Mucosa of gallbladder (tissue), 1 donor: ENCODE results near the gene TMEM114. TPM values are rescaled to one million over a fixed set of nuclear protein-coding genes. Genes with fewer than 3 reads are reported as not detected.
"Not testable (repeated sequence)": the region's sequence is repeated elsewhere in the genome, so short reads cannot be mapped to it uniquely, and the experiment has no call there.

Source experiments
- DNase-seq: peaks from one replicate; pipeline ENCODE4 v3.0.0-alpha.2; 2020; ENCODE audit warnings: low spot score
- total RNA-seq: library from RNA; stranded (reverse); gene quantifications from one replicate; pipeline ENCODE4 v1.2.1, GENCODE V29; 2021
- donor health status: DM: no; HTN: no; CAD: no.

The TMEM114 gene
- total RNA-seq, 1 donor from 2014 or later, result not detected

DNA sequence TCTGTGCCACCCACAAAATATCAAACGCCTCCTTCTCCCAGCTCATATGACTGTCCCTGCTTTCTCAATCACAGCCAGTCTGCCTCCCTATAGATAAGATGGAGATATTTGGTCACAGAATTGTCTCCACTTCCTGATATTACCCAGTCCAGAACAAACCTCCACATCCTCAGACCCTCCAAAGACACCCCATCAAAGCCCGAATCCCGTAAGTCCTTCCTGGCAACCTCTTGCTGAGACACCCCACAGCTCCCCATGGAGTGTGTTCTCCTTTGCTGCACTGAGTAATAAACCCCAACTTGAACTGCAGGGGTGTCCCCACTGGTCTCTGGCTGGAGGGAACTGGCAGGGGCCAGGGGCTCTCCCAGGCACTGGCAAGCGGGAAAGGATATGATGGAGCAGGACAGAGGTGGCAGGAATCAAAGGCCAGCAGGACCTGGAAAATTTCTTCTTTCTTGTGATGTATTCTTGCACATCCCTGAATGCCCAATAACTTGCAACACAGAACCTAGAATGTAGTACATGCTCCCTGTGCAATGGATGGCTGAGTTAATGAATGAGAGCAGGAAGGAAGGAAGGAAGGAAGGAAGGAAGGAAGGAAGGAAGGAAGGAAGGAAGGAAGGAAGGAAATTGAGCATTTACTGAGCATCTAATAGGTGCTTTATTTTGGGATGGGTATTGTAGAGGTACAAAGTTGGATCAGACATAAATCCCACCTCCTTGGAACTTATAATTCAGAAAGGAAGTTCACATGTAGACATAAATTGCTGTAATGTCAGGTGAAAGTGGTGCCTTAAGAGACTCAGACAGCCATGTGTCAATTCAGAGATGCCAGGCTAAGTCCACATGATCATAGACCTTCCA, 13.9 kb downstream of the TMEM114 start:
- no peak for DNase-seq

DNA sequence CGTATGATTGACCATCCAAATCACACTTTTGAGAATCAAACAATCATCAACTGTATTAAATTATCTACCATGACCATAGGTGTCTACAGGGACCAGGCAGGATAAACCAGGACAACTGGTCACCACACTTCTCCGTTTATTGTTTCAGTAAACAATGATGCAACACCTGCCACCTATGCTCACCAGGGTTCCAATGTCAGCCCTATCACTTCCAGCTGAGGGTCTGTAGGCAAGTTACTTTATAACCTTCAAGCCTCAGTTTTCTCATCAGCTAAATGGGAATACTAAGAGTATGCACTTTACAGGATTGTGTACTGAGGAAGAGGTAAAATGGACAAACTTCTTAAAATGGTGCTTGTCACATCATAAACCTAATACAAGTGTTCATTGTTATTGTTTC, 14.9 kb downstream of the TMEM114 start:
- DNase-seq, result no peak

DNA sequence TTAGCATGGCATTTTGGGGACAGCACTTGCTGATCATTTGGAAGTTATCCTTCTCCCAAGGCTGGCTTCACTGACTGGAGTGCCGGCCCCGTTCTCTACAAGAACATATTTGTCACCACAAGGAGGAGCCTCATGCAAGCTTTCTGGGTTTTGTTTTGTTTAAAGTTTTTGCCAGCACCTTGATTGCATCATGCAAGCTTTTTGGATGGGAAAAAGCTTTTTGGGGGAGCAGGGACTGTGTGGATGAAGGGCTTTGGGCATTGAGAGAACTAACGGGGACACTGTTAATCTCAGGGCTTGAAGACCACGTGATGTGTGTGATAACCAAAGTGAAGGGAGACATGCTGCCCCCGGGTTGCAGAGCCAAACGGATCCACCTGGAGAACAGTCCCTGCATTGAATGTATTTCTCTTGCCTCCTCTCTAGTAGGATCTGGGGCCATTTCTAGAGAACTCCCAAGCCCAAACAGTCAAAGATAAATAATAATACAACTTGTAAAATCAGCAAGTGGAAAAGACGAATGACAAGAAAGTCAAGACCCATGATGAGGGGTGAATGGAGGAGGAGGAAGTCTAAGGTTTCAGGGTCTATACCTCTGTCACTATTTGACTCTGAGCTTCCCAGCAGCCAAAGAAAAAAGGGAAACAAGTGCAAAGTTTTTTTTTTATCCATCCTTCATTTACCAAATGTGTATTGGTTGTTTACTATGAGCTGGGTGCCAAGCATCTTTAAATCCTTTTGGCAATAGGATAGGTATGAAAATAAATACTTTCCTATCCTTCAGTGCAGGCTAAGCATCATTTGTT, 17.2 kb downstream of the TMEM114 start:
- DNase-seq, result no peak

DNA sequence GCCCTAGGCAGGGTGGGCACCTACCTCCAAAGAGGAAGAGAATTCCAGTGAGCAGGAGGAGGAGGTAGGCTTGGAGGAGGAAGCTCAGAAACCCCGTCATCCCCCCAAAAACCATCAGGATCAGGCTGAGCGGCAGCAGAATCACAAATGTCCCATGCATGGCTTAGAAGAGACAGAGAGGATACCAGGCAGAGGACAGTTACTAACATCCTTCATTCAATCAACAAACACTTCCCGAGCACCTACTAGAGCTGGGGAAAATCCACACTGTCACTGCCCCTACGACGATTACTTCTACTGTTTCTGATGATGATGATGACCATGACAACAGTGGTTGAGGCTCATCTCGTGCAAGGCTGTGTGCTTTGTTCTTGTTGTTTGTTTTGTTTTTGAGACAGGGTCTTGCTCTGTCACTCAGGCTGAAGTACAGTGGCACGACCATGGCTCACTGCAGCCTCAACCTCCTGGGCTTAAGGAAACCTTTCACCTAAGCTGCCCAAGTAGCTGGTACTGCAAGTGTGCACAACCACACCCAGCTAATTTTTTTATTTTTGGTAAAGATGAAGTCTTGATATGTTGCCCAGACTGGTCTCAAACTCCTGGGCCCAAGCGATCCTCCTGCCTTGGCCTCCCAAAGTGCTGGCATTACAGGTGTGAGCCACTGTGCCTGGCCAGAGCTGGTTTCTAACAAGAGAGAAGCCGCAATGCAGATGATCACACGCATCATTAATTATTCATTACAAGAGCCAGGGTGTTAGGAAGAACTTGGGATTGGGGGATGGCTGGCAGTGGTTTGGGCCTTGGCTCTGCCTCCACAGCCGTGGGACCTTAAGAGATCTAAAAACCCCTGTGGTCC, 18.0 kb downstream of the TMEM114 start:
- DNase-seq, result no peak

DNA sequence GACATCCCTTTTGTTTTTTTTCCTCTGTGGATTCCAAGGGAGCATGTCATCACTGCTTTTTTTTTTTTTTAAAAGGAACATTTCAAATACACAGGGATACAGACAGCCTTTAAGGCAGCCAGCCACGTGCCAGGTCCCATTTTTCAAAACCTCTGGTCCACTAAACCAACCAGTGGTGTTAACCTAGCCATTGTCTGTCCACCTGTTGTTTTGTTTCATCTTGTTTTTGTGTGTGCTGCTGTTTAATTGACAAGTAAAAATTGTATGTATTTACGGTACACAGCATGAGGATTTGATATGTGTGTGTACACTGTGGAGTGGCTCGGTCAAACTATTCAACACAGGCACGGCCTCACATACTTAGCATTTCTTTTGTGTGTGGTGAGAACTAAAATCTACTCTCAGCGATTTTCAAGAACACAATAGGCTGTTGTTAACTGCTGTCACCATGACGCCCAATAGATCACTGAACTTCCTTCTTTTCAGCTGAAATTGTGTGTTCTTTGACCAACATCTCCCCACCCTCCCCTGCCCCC, 19.2 kb downstream of the TMEM114 start:
- no peak for DNase-seq

DNA sequence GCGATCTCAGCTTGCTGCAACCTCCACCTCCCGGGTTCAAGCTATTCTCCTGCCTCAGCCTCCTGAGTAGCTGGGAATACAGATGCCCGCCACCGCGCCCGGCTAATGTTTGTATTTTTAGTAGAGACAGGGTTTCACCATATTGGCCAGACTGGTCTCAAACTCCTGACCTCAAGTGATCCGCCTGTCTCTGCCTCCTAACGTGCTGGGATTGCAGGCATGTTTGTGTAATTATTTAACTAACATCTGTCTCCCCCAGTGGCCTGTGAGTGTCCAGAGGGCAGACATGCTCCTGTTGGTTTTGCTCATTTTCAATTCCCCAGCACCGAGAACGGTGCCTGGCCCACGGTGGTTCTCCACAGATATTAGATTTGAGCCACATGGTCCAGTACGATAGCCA, 19.9 kb downstream of the TMEM114 start:
- DNase-seq, result not testable (repeated sequence)

DNA sequence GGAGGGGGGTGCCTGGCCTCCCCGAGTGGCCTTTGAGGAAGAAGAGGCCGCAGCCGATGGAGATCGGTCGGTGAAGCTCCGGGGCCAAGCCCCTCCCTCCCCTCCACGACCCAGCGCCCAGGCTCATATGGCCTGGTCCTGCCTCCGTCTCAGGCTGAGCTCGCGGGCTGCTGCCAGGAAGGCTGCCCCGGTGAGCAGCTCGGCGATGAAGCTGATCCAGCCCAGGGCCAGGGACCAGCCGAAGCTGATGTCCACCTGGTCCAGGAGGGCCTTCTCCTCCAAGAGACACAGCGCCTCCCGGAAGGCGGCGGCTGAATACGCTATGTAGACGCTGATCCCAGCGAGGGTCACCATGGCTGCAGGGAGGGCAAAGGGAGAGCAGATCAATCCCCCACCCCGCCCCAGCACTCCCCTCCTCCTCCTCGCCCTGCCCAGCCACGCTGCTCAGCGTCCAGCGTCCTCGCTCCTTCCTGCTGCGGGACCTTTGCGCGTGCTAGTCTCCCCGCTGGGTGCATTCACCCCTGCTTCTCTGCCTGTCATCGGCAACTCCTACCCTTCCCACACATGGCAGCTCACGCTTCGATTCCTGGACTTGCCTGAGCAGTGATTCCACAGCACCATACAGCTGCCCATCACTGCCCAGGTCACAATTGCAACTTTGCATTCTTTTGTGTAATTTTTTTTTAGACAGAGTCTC, 20.5 kb downstream of the TMEM114 start:
- DNase-seq, result no peak

DNA sequence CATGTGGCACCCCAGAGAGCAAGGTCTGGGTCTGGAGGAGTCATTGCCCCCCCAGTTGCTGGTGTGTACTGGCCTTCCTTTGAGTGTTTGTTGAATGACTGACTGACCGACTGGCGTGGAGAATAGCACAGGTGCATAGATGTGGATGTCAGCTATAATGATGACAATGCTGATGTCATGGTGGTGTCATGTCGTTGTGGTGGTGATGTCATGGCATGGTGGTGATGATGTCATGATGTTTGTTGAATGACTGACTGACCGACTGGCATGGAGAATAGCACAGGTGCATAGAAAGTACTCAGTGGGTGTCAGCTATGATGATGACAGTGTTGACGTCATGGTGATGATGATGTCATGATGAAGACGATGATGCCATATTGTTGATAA, 22.1 kb downstream of the TMEM114 start:
- DNase-seq, result no peak

DNA sequence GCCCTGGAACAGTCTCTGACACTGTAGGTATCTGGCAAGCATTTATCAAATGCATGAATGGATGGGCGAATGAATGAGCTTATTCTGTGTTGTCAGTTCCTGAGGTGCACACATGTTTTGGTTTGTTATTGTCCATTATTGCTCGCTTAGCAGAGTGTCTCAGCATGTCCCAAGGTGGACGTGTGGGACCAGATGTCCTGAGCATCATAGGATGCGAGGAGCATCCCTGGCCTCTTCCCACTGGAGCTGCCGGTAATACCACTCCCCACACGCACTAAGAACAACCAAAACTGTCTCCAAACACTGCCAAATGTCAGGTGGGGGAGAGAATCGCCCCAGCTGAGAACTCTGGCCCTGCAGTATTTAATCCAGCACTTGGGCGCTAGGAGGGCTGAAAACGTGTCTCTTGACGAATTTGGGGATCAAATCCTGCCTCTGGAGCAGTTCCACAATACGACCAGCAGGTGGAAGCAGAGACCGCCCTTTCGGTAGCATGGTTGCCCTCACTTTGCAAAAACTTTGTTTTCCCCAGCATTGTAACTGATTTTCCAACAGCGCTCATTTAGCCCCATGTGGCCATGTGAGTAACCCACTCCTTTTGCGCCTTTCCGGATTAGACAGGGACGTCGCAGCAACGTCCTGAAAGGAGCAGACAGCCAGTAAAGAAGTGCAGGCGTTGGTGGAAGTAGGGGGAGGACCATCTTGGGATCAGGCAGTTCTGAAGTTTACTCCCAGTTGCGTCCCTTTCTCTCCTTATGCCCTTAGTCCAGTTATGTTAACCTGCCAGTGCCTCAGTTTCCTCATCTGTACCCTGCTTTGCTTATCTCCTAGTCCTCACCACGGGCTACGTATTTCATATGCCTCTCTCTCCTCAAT, 22.7 kb downstream of the TMEM114 start:
- peak; percentile 73 for DNase-seq

DNA sequence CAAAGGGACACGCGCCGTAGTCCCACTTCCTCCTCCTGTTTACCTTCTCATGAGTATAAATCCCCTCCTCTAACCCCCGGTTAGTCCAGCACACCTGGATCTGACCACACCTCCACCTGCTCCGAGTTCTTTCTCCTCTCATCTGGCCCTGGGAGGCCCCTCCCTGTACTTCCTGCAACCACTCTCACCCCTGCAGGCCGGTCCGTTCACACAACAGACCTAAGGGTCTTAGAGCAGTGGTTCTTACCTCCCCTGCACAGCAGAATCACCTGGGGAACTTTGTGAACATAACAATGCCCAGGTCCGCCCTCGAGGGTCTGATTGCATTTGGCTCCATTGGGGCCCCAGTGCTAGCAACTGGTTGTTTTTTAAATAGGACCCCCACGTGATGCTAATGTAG, 24.8 kb downstream of the TMEM114 start:
- DNase-seq, result no peak

DNA sequence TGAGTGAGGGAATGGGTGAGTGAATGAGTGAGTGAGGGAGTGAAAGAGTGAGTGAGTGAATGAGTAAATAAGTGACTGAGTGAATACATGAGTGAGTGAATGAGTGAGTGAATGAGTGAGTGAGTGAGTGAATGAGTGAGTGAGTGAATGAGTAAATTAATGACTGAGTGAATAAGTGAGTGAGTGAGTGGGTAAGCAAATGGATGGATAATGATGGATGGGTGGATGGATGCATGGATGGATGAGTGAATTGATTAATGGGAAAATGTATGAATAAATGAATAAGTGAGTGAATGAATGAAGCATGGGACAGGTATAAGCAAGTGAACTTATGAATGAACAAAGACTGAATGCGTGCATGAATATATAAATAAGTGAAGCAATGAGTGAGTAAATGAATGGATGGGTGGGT, 25.4 kb downstream of the TMEM114 start:
- no peak for DNase-seq

DNA sequence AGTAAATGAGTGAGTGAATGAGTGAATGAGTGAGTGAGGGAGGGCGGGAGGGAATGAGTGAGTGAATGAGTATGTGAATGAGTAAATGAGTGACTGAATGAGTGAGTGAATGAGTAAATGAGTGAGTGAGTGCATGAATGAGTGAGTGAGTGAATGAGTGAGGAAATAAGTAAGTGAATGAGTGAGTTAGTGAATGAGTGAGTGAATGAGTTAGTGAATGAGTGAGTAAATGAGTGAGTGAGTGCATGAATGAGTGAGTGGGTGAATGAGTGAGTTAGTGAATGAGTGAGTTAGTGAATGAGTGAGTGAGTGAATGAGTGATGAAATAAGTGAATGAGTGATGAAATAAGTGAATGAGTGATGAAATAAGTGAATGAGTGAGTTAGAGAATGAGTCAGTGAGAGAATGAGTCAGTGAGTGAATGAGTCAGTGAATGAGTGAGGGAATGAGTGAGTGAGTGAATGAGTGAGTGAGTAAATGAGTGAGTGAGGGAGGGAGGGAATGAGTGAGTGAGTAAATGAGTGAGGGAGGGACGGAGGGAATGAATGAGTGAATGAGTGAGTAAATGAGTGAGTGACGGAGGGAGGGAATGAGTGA, 26.3 kb downstream of the TMEM114 start:
- not testable (repeated sequence) for DNase-seq

DNA sequence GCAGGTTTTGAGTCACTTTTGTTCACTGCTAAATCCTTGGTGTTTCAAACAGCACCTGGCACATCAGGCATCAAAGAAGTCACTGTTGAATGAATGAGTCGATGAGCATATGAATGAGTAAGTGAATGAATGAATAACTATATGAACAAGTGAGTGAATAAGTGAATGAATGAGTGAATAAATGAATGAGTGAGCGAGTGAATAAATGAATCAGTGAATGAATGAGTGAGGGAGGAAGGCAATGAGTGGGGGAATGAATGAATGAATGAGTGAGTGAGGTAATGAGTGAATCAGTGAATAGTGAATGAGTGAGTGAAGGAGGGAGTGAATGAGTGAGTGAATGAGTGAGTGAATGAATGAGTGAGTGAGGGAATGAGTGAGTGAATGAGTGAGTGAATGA, 28.8 kb downstream of the TMEM114 start:
- DNase-seq, result no peak

DNA sequence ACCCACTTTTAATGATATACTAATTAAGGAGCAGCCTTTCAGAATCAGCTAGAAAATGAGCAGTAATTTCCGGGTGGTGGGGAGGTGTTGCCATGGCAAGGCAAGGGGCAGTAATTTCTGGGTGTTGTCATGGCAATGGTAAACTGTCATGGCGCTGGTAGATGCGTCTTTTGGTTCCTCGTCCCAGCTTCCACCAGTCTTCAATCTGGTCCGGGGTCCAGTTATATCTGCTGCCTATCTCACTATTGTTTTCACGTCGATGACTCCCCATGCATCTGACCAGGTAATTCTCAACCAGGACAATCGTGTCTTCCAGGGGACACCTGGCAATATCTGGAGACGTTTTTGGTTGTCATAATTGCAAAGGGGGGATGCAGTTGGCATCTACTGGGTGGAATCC, 34.9 kb downstream of the TMEM114 start:
- no peak for DNase-seq

DNA sequence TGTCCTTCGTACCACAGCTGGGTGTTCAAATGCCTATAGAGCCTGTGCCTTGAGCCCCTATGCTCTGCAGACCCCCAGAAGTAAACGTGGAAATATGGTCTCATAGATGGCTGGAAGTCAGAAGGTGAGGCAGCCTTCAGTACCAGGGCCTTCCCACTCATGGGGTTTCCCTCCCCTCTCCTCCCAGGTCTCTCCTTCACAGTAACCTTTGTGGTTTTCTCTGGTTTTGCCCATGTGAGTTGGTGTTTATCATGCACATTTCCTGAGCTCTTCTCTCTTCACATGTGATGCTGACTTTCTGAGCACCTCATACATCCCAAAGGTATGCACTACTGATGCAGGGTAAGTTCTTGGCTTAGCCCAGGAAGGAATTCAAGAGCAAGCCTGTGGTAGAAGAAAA, 35.4 kb downstream of the TMEM114 start:
- DNase-seq, result no peak

DNA sequence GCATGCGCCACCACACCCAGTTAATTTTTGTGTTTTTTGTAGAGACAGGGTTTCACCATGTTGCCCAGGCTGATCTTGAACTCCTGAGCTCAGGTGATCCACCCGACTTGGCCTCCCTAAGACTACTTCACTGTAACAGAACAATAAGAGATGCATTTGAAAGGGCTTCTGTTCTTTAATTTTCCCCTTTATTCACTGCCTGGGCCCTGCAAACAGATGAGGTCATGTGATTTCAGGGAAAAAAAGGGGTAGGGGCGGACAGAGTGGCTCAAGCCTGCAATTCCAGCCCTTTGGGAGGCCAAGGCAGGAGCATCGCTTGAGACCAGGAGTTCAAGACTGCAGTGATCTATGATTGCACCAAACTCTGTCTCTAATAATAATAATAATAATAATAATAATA, 36.3 kb downstream of the TMEM114 start:
- DNase-seq, result no peak

DNA sequence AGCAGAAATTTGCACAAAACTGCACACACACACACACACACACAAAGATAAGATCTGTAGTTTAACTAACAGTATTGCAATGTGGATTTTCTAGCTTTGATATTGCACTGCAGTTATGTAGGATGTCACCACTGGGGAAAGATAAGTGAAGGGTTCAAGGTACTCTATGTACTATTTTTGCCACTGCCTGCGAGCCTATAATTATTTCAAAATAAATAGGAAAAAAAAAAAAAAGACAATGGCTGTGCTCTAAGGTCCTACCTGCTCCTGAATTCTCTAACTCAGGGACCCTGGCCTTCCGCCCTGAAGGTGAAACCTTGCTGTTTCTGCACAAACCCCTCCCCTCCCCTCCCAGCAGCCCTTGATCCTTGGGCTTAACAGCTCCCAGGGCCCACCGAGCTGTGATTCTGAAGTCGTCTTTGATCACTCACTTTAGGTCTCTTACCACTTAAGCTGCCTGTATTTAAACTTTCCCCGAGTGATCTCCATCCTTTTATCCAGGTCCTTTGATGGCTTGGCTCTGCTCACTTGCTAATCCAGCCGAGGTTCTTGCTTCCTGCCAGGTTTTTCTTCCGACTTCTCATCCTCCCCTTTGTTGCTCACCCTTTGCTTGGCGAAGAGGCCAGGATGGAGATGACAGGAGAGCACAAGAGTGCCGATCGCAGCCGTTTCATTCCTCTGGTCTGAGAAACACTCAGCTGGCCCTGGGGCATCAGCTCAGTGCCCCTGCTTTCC, 37.7 kb downstream of the TMEM114 start:
- DNase-seq, result no peak

DNA sequence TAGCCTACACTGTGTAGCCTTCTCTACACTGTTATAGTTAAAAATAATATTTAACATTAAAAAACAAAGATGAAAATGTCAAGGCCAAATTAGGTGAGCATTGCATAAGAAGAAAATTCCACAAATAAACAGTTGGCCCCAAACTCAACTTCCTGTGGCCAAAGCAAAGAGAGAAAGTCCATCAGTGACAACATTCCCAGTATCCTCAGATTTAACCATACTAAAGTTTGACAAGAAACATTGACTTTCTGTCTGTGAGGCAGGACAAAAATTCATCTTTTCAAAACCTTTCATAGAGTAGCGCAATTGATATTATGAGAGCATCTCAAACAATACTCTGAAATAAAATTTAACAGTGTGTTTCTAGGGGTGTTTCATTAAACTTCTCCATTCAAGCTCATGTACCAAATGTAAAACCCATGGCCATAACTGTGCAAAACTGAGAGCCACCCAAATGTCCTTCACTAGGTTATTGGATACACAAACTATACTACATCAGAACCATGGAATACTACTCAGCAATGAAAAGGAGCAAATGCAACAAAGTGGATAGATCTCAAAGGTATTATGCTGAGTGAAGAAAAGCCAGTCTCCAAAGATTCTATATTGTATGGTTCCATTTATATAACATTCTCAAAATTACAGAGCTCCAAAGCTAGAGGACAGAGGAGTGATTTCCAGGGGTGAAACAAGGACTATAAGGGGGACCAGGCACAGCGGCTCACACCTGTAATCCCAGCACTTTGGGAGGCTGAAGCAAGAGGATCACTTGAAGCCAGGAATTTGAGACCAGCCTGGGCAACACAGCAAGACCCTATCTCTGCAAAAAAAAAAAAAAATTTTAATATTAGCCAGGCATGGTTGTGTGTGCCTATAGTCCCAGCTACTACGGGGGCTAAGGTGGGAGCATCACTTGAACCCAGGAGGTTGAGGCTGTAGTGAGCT, 38.7 kb downstream of the TMEM114 start:
- DNase-seq, result no peak
